ENCODE measurements around the gene GALNT17. TPM values are rescaled to one million over a fixed set of nuclear protein-coding genes. Genes with fewer than 3 reads are reported as not detected.

The GALNT17 gene
- total RNA-seq, 2 experiments from 2014 or later, result not detected

GRCh38 chr7:71507680-71508602 lies 376.0 kb downstream of the GALNT17 start:
- Mint-ChIP-seq H3K4me3 (no peak overlapping the region), H3K9me3 (ENCODE audit: low read depth) (peaks cover 10% of the 10 kb centered on the region), H3K27ac (no peak overlapping the region), H3K4me1 (no peaks in the 10 kb centered on the region), H3K27me3 (no peaks in the 10 kb centered on the region), H3K36me3 (ENCODE audit: low read depth) (no peaks in the 10 kb centered on the region)
- ChIA-PET POLR2A (no interaction called here), CTCF (no interaction called here)
- DNase-seq, result no peak
- intact Hi-C loops (cut with DNase I, micrococcal nuclease), result no loop called here
- no peak for ATAC-seq

- intact Hi-C loops (cut with DNase I, micrococcal nuclease), result no loop called here
- ATAC-seq, result no peak
- H3K4me1 Mint-ChIP-seq, result no peaks in the 10 kb centered on the region
- no peak for DNase-seq
- peaks cover 10% of the 10 kb centered on the region for H3K9me3 Mint-ChIP-seq (ENCODE audit: low read depth)
- H3K4me3 Mint-ChIP-seq, result no peak overlapping the region
- H3K27ac Mint-ChIP-seq, result no peak overlapping the region
- CTCF ChIA-PET, result interaction anchor here (0.5 kb wide), 1 partner anchor 221 kb away, joined by 3 read pairs; no protein-coding TSS in a partner anchor
- POLR2A ChIA-PET, result interaction anchor here (0.5 kb wide), 1 partner anchor 223 kb away, joined by 5 read pairs; no protein-coding TSS in a partner anchor
- no peaks in the 10 kb centered on the region for H3K27me3 Mint-ChIP-seq
- H3K36me3 Mint-ChIP-seq (ENCODE audit: low read depth), result no peaks in the 10 kb centered on the region
Measured at GRCh38 chr7:71509381-71509780, 377.4 kb downstream of the GALNT17 start.

DNA sequence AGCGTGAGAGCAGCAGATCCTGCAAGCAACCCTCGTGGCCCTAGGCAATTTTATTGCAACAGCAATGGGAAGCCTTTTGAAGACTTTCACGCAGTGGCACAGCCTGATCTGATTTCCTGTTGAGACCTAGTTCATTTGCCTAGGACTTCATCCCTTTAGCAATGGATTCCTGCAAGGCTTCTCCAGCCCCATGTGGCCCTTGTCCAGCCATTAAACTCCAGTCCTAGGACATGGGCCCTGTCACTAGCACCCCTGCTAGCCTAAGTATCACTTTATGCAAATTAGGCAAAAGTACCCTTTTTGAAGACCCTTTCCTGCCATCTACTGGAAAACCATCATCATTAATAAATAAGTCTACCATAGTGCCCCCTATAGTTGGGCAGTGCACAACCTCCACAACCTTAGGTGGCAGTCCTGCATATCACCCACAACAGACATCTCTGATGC lies 379.4 kb downstream of the GALNT17 start:
- ATAC-seq (no peak), DNase-seq (no peak)
- Mint-ChIP-seq H3K4me3 (no peak overlapping the region), H3K4me1 (no peaks in the 10 kb centered on the region), H3K27me3 (no peaks in the 10 kb centered on the region), H3K36me3 (ENCODE audit: low read depth) (no peaks in the 10 kb centered on the region), H3K27ac (no peak overlapping the region), H3K9me3 (ENCODE audit: low read depth) (peaks cover 14% of the 10 kb centered on the region)
- CTCF ChIA-PET, result no interaction called here
- intact Hi-C loops (cut with DNase I, micrococcal nuclease), result no loop called here
- POLR2A ChIA-PET, result no interaction called here

DNA sequence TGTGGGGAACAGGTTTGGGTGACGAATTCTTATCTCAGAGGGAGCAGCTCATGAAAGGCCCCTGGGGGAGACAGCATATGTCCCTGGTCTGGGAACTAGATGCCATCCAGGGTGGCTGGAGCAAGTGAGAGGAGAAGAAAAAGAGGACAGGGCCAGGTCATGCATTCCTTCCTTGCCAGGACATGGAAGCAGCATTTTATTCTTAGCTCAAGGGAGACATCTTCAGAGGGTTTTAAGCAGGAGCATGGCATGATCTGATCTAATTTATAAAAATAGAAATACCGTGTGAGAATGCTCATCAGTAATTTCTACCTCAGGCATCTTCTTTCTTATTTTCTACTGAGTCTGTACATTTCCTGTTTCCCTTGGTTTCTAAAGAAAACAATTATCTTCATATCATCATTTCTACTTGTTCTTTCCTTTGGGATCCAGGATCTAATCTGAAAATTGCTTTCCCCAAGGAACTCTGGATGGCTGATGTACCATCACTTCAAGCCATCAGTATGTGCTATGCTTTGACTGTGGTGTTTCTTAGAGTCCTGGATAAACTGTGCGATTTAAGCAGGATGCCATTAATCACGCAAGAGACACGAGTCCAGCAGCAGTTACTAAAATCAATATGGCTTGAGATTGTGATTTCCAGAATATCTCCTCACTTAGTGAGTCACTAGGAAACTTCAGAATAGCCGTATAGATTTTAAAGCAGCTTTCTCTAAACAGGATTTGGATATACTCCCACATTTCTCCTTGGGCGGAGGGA lies 386.2 kb downstream of the GALNT17 start:
- peaks cover 25% of the 10 kb centered on the region for H3K9me3 Mint-ChIP-seq (ENCODE audit: low read depth)
- POLR2A ChIA-PET, result no interaction called here
- H3K27me3 Mint-ChIP-seq, result no peaks in the 10 kb centered on the region
- intact Hi-C loops (cut with DNase I, micrococcal nuclease), result no loop called here
- H3K4me3 Mint-ChIP-seq, result no peak overlapping the region
- H3K27ac Mint-ChIP-seq, result no peak overlapping the region
- CTCF ChIA-PET, result no interaction called here
- no peaks in the 10 kb centered on the region for H3K4me1 Mint-ChIP-seq
- ATAC-seq (no peak), DNase-seq (no peak)
- H3K36me3 Mint-ChIP-seq (ENCODE audit: low read depth), result no peaks in the 10 kb centered on the region

DNA sequence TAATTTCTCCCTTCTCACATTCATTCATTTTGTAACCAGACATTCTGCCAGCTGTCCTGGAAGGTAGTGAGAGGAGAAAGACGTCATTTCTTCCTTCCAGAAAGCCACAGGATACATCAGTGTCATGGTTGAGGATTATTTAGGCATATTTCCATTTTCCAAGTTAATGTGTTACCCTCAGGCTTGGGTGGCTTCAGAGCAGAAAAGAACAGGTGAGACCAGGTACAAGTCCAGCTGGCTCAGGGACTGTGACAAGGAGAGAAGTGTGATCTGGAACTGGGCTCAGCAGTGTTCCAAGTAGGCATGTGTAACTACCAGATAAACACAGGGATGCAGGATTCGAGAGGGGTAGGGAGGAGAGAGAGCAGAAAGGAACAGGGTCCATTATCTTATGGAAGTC lies 386.9 kb downstream of the GALNT17 start:
- Mint-ChIP-seq H3K4me1 (no peaks in the 10 kb centered on the region), H3K27ac (no peak overlapping the region), H3K36me3 (ENCODE audit: low read depth) (no peaks in the 10 kb centered on the region), H3K9me3 (ENCODE audit: low read depth) (peaks cover 23% of the 10 kb centered on the region), H3K27me3 (no peaks in the 10 kb centered on the region), H3K4me3 (no peak overlapping the region)
- ChIA-PET POLR2A (no interaction called here), CTCF (no interaction called here)
- ATAC-seq (no peak), DNase-seq (no peak)
- intact Hi-C loops (cut with DNase I, micrococcal nuclease), result no loop called here

DNA sequence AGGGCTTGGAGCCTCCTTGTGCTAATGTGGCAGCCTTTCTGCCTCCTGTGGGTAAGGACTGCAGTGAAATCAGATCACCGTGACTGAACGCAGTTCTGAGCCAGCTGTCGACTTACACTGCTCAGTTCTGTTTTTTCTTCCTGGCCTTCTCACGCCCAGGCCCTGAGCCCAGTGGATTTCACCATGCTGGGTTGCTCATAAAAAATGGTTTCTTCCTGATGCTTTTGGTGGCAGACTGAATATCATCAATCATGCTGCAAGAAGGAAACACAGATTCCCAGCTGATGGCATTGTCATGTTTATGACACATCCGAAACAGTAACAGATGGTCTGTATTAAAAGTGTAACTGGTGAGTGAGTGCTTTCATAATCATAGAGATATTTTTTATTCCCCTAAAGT lies 389.6 kb downstream of the GALNT17 start:
- ChIA-PET CTCF (no interaction called here), POLR2A (no interaction called here)
- H3K4me3 Mint-ChIP-seq, result no peak overlapping the region
- no peaks in the 10 kb centered on the region for H3K36me3 Mint-ChIP-seq (ENCODE audit: low read depth)
- H3K27me3 Mint-ChIP-seq, result no peaks in the 10 kb centered on the region
- peaks cover 15% of the 10 kb centered on the region for H3K9me3 Mint-ChIP-seq (ENCODE audit: low read depth)
- intact Hi-C loops (cut with DNase I, micrococcal nuclease), result no loop called here
- no peak overlapping the region for H3K27ac Mint-ChIP-seq
- DNase-seq (no peak), ATAC-seq (no peak)
- no peaks in the 10 kb centered on the region for H3K4me1 Mint-ChIP-seq

DNA sequence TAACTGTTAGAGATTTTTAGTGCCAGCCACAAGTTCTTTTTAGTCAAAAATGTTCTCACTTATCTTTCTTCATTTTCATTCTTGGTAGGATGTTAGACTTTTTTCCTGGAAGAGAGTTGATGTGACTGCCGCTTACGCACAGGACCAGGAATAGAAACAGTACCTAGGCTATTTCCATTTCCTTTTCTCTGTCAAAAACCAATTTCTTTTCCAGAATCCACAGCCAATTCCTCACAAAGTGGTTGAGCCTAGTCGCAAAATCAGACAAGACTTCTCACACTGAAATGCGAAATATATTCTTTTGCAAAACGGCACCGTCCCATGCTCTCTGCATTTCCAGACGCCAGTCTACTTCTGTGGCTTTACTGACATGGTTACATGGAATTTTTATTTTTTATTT lies 394.2 kb downstream of the GALNT17 start:
- H3K27ac Mint-ChIP-seq, result no peak overlapping the region
- DNase-seq (no peak), ATAC-seq (no peak)
- H3K9me3 Mint-ChIP-seq (ENCODE audit: low read depth), result peaks cover 9% of the 10 kb centered on the region
- no peaks in the 10 kb centered on the region for H3K4me1 Mint-ChIP-seq
- H3K27me3 Mint-ChIP-seq, result no peaks in the 10 kb centered on the region
- CTCF ChIA-PET, result no interaction called here
- POLR2A ChIA-PET, result no interaction called here
- peaks cover 1% of the 10 kb centered on the region for H3K36me3 Mint-ChIP-seq (ENCODE audit: low read depth)
- H3K4me3 Mint-ChIP-seq, result no peak overlapping the region
- intact Hi-C loops (cut with DNase I, micrococcal nuclease), result no loop called here

DNA sequence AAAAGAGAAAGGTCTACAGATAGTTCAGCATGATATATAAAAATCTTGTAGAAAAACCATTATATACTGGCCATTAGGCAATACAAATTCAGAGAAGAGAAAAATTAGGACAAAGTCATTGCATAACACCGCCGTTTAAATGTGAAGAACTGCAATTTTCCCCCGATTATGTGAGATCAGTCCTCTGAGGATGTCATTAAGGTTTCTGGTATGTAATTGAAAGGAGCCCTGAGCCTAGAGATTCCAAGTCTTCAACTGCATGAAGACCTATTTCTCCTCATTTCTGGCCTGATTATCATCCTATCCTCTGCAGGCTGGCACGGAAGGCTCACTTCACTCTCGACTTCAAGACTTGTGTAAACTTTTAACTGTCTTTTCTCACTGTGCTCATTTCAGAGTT lies 395.3 kb downstream of the GALNT17 start:
- Mint-ChIP-seq H3K27ac (no peak overlapping the region), H3K4me3 (no peak overlapping the region), H3K27me3 (no peaks in the 10 kb centered on the region), H3K4me1 (no peaks in the 10 kb centered on the region), H3K9me3 (ENCODE audit: low read depth) (peaks cover 6% of the 10 kb centered on the region), H3K36me3 (ENCODE audit: low read depth) (peaks cover 1% of the 10 kb centered on the region)
- no peak for ATAC-seq
- intact Hi-C loops (cut with DNase I, micrococcal nuclease), result no loop called here
- CTCF ChIA-PET, result no interaction called here
- POLR2A ChIA-PET, result no interaction called here
- DNase-seq, result no peak

DNA sequence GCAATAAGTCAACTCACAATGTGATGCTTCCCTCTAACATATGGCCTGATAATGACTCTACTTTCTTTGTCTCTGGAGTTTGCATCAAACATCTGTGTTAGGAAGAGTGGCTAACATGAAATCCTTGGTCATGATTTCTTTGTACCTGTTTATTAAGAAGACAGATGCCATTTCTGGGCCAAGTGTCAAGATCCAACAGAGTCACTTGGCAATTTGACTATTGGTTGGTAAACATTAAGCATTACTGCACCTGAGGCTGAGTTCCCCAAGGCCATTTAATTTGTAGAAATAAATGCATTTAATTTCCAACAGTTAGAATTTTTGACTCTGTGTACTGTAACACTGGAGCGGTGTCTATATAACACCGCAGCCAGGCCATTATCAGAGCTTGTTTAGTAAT lies 403.7 kb downstream of the GALNT17 start:
- Mint-ChIP-seq H3K27me3 (no peaks in the 10 kb centered on the region), H3K27ac (no peak overlapping the region), H3K4me3 (no peak overlapping the region), H3K36me3 (ENCODE audit: low read depth) (no peaks in the 10 kb centered on the region), H3K9me3 (ENCODE audit: low read depth) (peaks cover 15% of the 10 kb centered on the region), H3K4me1 (no peaks in the 10 kb centered on the region)
- CTCF ChIA-PET, result interaction anchor here (0.6 kb wide), 1 partner anchor 115 kb away, joined by 4 read pairs; no protein-coding TSS in a partner anchor
- ATAC-seq, result no peak
- DNase-seq, result no peak
- intact Hi-C loops (cut with DNase I, micrococcal nuclease), result loop anchor here in 1 of 2 experiments (10.0 kb wide), 1 partner anchor 59 kb away; no protein-coding TSS in a partner anchor
- POLR2A ChIA-PET, result no interaction called here

GRCh38 chr7:71538210-71538609 lies 406.3 kb downstream of the GALNT17 start:
- ChIA-PET CTCF (no interaction called here), POLR2A (no interaction called here)
- DNase-seq (no peak), ATAC-seq (no peak)
- Mint-ChIP-seq H3K36me3 (ENCODE audit: low read depth) (no peaks in the 10 kb centered on the region), H3K4me3 (no peak overlapping the region), H3K9me3 (ENCODE audit: low read depth) (peaks cover 15% of the 10 kb centered on the region), H3K27me3 (no peaks in the 10 kb centered on the region), H3K4me1 (no peaks in the 10 kb centered on the region), H3K27ac (no peak overlapping the region)
- intact Hi-C loops (cut with DNase I, micrococcal nuclease), result loop anchor here in 1 of 2 experiments (10.0 kb wide), 1 partner anchor 57 kb away; no protein-coding TSS in a partner anchor

DNA sequence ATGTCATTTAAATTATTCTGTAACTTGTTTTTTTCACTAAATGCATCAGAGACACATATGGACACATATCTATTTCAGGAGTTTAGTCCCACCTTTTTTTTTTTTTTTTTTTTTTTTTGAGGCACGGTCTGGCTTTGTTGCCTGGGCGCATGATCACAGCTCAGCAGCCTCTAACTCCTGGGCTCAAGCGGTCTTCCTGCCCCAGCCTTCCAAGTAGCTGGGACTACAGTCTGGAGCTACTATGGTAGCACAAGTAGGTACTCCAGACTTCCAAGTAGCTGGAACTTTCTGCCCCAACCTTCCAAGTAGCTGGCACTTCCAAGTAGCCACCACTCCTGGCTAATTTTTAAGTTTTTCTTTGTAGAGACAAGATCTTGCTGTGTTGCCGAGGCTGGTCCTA lies 407.7 kb downstream of the GALNT17 start:
- no peak overlapping the region for H3K4me3 Mint-ChIP-seq
- POLR2A ChIA-PET, result no interaction called here
- ATAC-seq, result no peak
- DNase-seq, result no peak
- intact Hi-C loops (cut with DNase I, micrococcal nuclease), result loop anchor here in 1 of 2 experiments (10.0 kb wide), 1 partner anchor 55 kb away; no protein-coding TSS in a partner anchor
- no peak overlapping the region for H3K27ac Mint-ChIP-seq
- peaks cover 12% of the 10 kb centered on the region for H3K9me3 Mint-ChIP-seq (ENCODE audit: low read depth)
- CTCF ChIA-PET, result no interaction called here
- H3K36me3 Mint-ChIP-seq (ENCODE audit: low read depth), result no peaks in the 10 kb centered on the region
- H3K4me1 Mint-ChIP-seq, result no peaks in the 10 kb centered on the region
- H3K27me3 Mint-ChIP-seq, result no peaks in the 10 kb centered on the region
